Astrocyte of the cerebellum (primary cell): ENCODE results near the gene CACNB3.

Source experiments
- DNase-seq: peaks from one replicate; pipeline ENCODE4 v3.0.0-alpha.2; 2011; ENCODE audit warnings: low read depth
- H3K4me3 ChIP-seq: 2 replicates; pipeline ENCODE4 v1.5.1; 2011; ENCODE audit warnings: mild to moderate bottlenecking, low read depth, low read length, moderate library complexity
- CTCF ChIP-seq: IDR thresholded peaks from 2 replicates; pipeline ENCODE4 v1.5.1; 2012; ENCODE audit warnings: low read length, low read depth, moderate library complexity, mild to moderate bottlenecking; ENCODE audit errors: missing control alignments
- in situ Hi-C: cut with HindIII; loops from 2 replicates; pipeline ENCODE4 v1.10.0; 2017; ENCODE audit warnings: low sequenced_read_pairs

Gene CACNB3

DNA sequence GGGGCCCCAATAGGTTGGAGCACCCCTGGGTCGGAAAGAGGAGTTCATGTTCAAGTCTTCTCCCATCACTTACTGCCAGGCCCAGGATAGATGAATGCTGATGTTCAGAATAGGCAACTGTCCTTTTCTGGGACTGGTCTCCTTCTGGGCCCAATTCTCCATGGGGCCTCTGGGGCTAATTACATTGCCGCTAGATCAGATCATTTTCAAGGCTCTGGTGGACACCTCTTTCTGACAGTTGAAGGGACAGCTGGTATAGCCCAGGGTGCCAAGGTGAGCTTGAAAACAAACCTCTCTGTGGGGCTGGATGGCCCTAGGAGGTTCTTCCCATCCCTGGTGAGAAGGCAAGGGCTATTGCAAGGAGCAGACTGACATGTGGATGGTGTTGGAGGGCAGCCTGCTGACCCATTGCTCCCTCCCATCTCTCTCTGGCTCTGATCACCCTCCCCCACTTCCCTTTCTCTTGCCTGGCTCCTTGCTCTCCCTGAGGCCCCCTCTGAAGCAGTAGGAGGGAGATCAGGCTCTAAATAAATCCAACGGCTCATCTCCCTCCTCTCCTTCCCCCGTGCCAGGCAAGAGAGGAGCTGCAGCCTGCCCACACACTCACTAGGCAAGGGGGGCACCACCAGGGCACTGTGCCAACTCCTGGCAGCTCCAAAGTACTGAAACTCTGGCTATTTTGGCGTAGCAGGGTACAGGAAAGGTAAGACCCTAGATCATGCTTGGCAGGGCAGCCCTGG lies 1.9 kb downstream of the CACNB3 start:
- H3K4me3 ChIP-seq = no peak overlapping the region
- no peak for TF ChIP-seq CTCF
- no peak for DNase-seq
- in situ Hi-C loops = no loop called here

DNA sequence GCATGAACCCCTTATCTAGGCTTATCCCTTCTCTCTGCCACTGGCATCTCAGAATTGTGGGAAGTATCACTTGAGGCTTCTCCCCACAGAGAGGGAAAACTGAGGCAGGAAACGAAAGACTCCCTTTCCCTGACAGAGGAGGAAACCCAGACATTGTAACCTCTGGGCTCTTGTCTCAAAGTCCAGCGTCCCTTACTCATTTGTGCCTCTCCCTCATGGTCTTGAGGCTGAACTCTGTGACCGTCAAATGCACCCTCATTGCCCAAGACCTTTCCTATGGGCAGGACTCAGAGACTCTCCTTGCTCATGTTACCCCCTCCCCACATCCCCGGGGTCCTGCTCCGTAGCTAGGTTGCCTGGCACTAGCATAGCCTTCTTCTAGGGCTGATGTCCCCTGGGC lies 3.8 kb downstream of the CACNB3 start:
- no peak overlapping the region for H3K4me3 ChIP-seq
- TF ChIP-seq CTCF = no peak
- in situ Hi-C loops = no loop called here
- DNase-seq = no peak

GRCh38 chr12:48822711-48823110 lies 4.4 kb downstream of the CACNB3 start:
- in situ Hi-C loops = no loop called here
- DNase-seq = no peak
- no peak for TF ChIP-seq CTCF
- no peak overlapping the region for H3K4me3 ChIP-seq

DNA sequence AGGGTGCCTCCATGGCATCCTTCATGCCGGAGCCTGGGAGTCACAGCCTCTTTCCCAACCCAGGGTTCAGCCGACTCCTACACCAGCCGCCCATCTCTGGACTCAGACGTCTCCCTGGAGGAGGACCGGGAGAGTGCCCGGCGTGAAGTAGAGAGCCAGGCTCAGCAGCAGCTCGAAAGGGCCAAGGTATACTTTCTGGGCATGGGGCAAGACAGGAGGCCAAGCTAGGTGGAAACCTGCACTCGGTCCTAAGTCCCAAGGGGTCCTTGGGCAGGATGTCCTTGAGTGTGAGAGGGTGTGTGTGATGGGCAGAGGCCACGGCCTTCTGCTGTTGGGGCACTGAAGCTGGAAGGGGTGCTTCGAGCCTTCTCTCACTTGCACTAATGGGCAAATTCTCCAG lies 5.0 kb downstream of the CACNB3 start:
- H3K4me3 ChIP-seq = no peak overlapping the region
- in situ Hi-C loops = no loop called here
- TF ChIP-seq CTCF = no peak
- DNase-seq = no peak

GRCh38 chr12:48824112-48824511 lies 5.8 kb downstream of the CACNB3 start:
- TF ChIP-seq CTCF = no peak
- in situ Hi-C loops = no loop called here
- H3K4me3 ChIP-seq = no peak overlapping the region
- DNase-seq = no peak

- TF ChIP-seq CTCF = no peak
- no peak overlapping the region for H3K4me3 ChIP-seq
- in situ Hi-C loops = no loop called here
- no peak for DNase-seq
These were observed 6.6 kb downstream of the CACNB3 start for GRCh38 chr12:48824905-48825304.
